ENCODE results near the gene RANBP6. TPM values are rescaled to one million over a fixed set of nuclear protein-coding genes. Genes with fewer than 3 reads are reported as not detected.

The RANBP6 gene
- total RNA-seq, 2 experiments from 2014 or later: 18.4 to 18.8 TPM

- ChIA-PET POLR2A (interaction anchor here (0.6 to 1.5 kb wide), 5 partner anchors 11 to 404 kb away, joined by 3 to 7 read pairs (median 5); partner anchors contain the start of genes ERMP1 and UHRF2), CTCF (no interaction called here)
These were observed 7.0 kb downstream of the RANBP6 start for GRCh38 chr9:6008169-6008979.

DNA sequence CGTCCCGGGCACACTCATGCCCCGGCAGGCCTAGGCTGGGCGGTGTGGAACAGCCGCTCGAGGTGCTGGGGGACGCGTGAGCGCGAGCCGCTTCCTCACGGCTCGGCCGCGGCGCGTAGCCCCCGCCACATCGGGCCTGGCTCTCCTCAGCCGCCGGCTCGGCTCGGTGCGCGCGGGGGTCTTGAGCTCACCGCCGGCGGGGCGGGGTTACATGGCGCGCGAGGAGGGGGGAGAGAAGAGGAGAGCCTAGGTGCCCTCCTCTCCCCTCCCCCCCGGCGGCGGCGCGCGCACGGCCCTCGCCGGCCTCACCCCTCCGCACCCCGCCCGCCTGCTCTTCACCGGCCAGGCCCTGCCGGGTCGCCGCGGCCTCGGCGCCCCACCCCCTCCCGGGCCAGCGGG is 7.7 kb downstream of the RANBP6 start:
- POLR2A ChIA-PET: interaction anchor here (0.6 to 1.5 kb wide), 4 partner anchors 11 to 405 kb away, joined by 4 to 7 read pairs (median 6); partner anchors contain the start of genes ERMP1 and UHRF2
- CTCF ChIA-PET: no interaction called here

GRCh38 chr9:6007058-6007769 is 8.2 kb downstream of the RANBP6 start:
- ChIA-PET CTCF (interaction anchor here (1.0 kb wide), 1 partner anchor 47 kb away, joined by 3 read pairs; no protein-coding TSS in a partner anchor), POLR2A (interaction anchor here (1.2 to 1.5 kb wide), 3 partner anchors 8 to 174 kb away, joined by 4 to 7 read pairs (median 6); partner anchors contain the start of genes ERMP1 and RANBP6)

GRCh38 chr9:6006749-6007057 is 8.7 kb downstream of the RANBP6 start:
- ChIA-PET CTCF (interaction anchor here (1.0 kb wide), 1 partner anchor 48 kb away, joined by 3 read pairs; no protein-coding TSS in a partner anchor), POLR2A (interaction anchor here (0.5 to 1.2 kb wide), 3 partner anchors 9 to 378 kb away, joined by 3 to 6 read pairs (median 4); partner anchors contain the start of genes RANBP6 and RIC1)

GRCh38 chr9:6000955-6001354 is 14.5 kb downstream of the RANBP6 start:
- ChIA-PET CTCF (no interaction called here), POLR2A (no interaction called here)

DNA sequence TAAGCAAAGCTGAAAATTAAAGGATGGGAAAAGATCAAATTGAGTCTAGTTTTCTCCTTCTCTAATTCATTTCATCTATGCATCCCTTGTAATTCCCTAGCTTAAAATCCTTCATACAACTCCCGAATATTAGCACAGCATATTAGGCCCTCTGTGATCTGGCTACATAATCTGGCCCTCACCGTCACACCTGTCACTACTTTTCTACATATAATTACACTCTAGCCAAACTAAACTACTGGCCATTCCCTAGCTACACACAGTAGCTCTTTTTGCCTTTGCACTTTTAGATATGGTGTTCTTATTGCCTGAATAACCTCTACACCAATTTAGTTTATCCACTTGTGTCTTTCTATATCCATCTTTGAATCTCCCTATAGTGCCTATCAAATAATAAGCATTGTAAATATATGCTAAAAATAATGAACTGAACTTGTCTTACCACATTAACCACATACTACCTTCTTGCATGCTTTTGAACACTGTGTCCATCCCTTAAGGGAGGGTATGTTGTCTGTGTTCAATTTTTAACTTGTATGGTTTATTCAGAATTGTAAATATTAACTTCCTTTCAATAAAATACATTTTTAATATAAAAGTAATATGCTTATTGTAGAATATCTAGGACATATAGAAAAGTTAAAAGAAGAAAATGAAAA is 15.9 kb downstream of the RANBP6 start:
- ChIA-PET CTCF (interaction anchor here (0.6 to 1.5 kb wide), 2 partner anchors 113 to 119 kb away, joined by 4 to 5 read pairs; no protein-coding TSS in a partner anchor), POLR2A (no interaction called here)

GRCh38 chr9:5994493-5994892 is 20.9 kb downstream of the RANBP6 start:
- CTCF ChIA-PET: interaction anchor here (0.6 kb wide), 1 partner anchor 1514 kb away, joined by 4 read pairs; no protein-coding TSS in a partner anchor
- POLR2A ChIA-PET: no interaction called here

GRCh38 chr9:5988265-5988664 is 27.2 kb downstream of the RANBP6 start:
- ChIA-PET CTCF (interaction anchor here (0.6 kb wide), 1 partner anchor 23 kb away, joined by 3 read pairs; no protein-coding TSS in a partner anchor), POLR2A (interaction anchor here (0.6 kb wide), 1 partner anchor 16 kb away, joined by 4 read pairs; no protein-coding TSS in a partner anchor)

DNA sequence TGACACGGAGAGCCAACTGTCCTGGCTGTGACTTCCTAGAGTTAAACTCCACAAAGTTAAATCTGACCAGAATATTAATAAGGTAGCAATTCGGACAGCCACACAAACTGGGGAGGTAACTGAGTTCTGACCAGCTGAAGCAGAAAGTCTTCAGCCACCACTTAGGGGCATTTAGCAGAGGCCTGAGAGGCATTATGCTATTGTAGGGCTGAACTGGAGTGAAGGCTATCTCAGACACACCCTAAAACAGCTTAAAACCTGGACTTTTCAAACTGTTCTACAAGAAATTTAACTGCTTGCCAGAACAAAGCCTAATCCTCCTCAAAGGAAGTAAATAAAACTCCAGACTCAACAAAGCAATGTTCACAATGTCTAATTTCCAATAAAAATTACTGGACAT is 32.4 kb downstream of the RANBP6 start:
- CTCF ChIA-PET: no interaction called here
- POLR2A ChIA-PET: no interaction called here

GRCh38 chr9:5982317-5982716 is 33.1 kb downstream of the RANBP6 start:
- CTCF ChIA-PET: no interaction called here

DNA sequence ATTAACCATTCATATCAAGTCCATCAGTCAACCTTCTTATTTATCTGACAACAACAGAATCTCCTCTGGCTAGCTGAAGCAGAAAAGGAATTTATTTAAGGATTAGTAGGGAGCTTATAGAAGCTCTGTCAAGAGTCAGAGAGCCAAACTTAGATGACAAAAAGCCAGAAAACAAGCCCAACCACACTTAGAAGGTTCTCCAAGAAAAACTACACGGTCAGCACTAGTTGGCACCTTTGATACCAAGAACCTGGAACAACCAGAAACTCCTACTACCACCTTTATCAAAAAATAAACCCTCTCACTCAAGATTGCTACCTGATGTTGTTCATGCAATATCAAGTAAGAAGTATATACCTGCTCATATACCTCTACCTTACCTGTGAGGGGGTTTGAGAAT is 36.9 kb downstream of the RANBP6 start:
- POLR2A ChIA-PET: no interaction called here
- CTCF ChIA-PET: no interaction called here

More at GRCh38 chr9:5982317-5982716, 33.1 kb downstream of the RANBP6 start:
- POLR2A ChIA-PET: no interaction called here

GRCh38 chr9:5976674-5977397 is 38.6 kb downstream of the RANBP6 start:
- POLR2A ChIA-PET: interaction anchor here (0.5 kb wide), 1 partner anchor 820 kb away, joined by 3 read pairs; no protein-coding TSS in a partner anchor
- CTCF ChIA-PET: interaction anchor here (0.6 kb wide), 2 partner anchors 20 to 269 kb away, joined by 3 to 4 read pairs; no protein-coding TSS in a partner anchor

DNA sequence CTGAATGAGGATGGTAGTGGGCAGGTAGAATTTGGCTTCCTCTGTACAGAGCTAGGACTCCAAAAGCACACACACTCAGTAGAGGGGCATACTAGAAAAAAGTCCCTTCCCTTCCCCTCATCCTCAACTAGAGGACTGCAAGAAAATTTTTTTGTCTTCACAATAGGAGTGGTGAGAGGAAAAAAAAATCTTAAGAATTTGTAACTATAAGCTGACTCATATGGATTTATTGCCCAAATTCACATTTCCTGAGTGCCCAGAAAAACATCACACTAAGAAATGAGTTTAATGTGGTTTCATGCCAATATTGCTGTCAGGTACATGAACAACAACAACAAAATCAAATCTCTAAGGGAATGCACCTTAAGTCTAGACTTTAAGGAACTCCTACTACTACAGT is 43.7 kb downstream of the RANBP6 start:
- ChIA-PET POLR2A (no interaction called here), CTCF (no interaction called here)

Other genes starting within 250 kb of the RANBP6 start
- 10 to 100 TPM; 11.5 to 12.4 TPM for gene ERMP1, start 182.5 kb downstream of the RANBP6 start, total RNA-seq
- not detected for gene MLANA, start 124.7 kb downstream of the RANBP6 start, total RNA-seq
- not detected for gene IL33, start 200.2 kb upstream of the RANBP6 start, total RNA-seq

Data from activated CD8-positive, alpha-beta memory T cell treated with anti-CD3 and anti-CD28 coated beads for 36 hours (primary cell).